HG03280 (cell line): ENCODE measurements around the gene ANKIB1.
"Not testable (repeated sequence)": the region's sequence is repeated elsewhere in the genome, so short reads cannot be mapped to it uniquely, and the experiment has no call there.

Source experiments
- ATAC-seq: cut with Tn5 transposase; IDR thresholded peaks from one replicate; pipeline ENCODE4 v1.9.1; 2021; ENCODE audit warnings: mild to moderate bottlenecking, moderate library complexity; ENCODE audit not compliant: unreplicated experiment

Gene ANKIB1

GRCh38 chr7:92325858-92326257 lies 80.1 kb downstream of the ANKIB1 start:
- no peak for ATAC-seq

GRCh38 chr7:92330835-92331438 lies 85.2 kb downstream of the ANKIB1 start:
- ATAC-seq, result no peak

GRCh38 chr7:92331508-92331907 lies 85.7 kb downstream of the ANKIB1 start:
- no peak for ATAC-seq

- no peak for ATAC-seq
Observed at GRCh38 chr7:92332782-92333181, 87.0 kb downstream of the ANKIB1 start.

GRCh38 chr7:92333866-92334265 lies 88.1 kb downstream of the ANKIB1 start:
- no peak for ATAC-seq

- no peak for ATAC-seq
Observed at GRCh38 chr7:92335574-92335973, 89.8 kb downstream of the ANKIB1 start.

GRCh38 chr7:92336662-92337340 lies 91.0 kb downstream of the ANKIB1 start:
- no peak for ATAC-seq

GRCh38 chr7:92340016-92340415 lies 94.2 kb downstream of the ANKIB1 start:
- no peak for ATAC-seq

- ATAC-seq, result no peak
Observed at GRCh38 chr7:92343714-92344113, 97.9 kb downstream of the ANKIB1 start.

- no peak for ATAC-seq
Observed at GRCh38 chr7:92352009-92352408, 106.2 kb downstream of the ANKIB1 start.

GRCh38 chr7:92354214-92354613 lies 108.4 kb downstream of the ANKIB1 start:
- ATAC-seq, result no peak

- ATAC-seq, result no peak
Observed at GRCh38 chr7:92356406-92356805, 110.6 kb downstream of the ANKIB1 start.

GRCh38 chr7:92357260-92357659 lies 111.5 kb downstream of the ANKIB1 start:
- ATAC-seq, result no peak

GRCh38 chr7:92359179-92359578 lies 113.4 kb downstream of the ANKIB1 start:
- not testable (repeated sequence) for ATAC-seq

- no peak for ATAC-seq
Observed at GRCh38 chr7:92359801-92360200, 114.0 kb downstream of the ANKIB1 start.

- ATAC-seq, result no peak
Observed at GRCh38 chr7:92360387-92360786, 114.6 kb downstream of the ANKIB1 start.

GRCh38 chr7:92362131-92362530 lies 116.4 kb downstream of the ANKIB1 start:
- ATAC-seq, result no peak

- ATAC-seq, result no peak
Observed at GRCh38 chr7:92366730-92367129, 121.0 kb downstream of the ANKIB1 start.

GRCh38 chr7:92368741-92369140 lies 123.0 kb downstream of the ANKIB1 start:
- ATAC-seq, result no peak

- ATAC-seq, result no peak
Observed at GRCh38 chr7:92375013-92375412, 129.2 kb downstream of the ANKIB1 start.

- ATAC-seq, result no peak
Observed at GRCh38 chr7:92391071-92391470, 145.3 kb downstream of the ANKIB1 start.

GRCh38 chr7:92397542-92397941 lies 151.8 kb downstream of the ANKIB1 start:
- ATAC-seq, result no peak

- no peak for ATAC-seq
Observed at GRCh38 chr7:92400013-92400412, 154.2 kb downstream of the ANKIB1 start.
